Ishikawa (cell line): ENCODE results near the gene NOP58.

ENCODE experiments used
- CEBPB ChIP-seq: IDR thresholded peaks from 2 replicates; pipeline ENCODE4 v1.6.1; 2012
- EGR1 ChIP-seq: IDR thresholded peaks from 2 replicates; pipeline ENCODE4 v1.6.1; 2012
- EP300 ChIP-seq: IDR thresholded peaks from 2 replicates; pipeline ENCODE4 v1.6.1; 2012; ENCODE audit warnings: borderline replicate concordance
- FOXM1 ChIP-seq: IDR thresholded peaks from 2 replicates; pipeline ENCODE4 v1.6.1; 2012; ENCODE audit warnings: low read depth, borderline replicate concordance
- RAD21 ChIP-seq: IDR thresholded peaks from 2 replicates; pipeline ENCODE4 v1.6.1; 2012; ENCODE audit warnings: low read depth
- TAF1 ChIP-seq: IDR thresholded peaks from 2 replicates; pipeline ENCODE4 v1.6.1; 2012; ENCODE audit warnings: low read depth, mild to moderate bottlenecking
- TCF12 ChIP-seq: IDR thresholded peaks from 2 replicates; pipeline ENCODE4 v1.6.1; 2012; ENCODE audit warnings: low read depth
- TF ChIP-seq, protein P1 (sequence below): IDR thresholded peaks from 2 replicates; pipeline ENCODE4 v1.6.1; 2012
- TF ChIP-seq, protein P2 (sequence below): IDR thresholded peaks from 2 replicates; pipeline ENCODE4 v1.6.1; 2012; ENCODE audit warnings: low read depth, mild to moderate bottlenecking

DNA sequence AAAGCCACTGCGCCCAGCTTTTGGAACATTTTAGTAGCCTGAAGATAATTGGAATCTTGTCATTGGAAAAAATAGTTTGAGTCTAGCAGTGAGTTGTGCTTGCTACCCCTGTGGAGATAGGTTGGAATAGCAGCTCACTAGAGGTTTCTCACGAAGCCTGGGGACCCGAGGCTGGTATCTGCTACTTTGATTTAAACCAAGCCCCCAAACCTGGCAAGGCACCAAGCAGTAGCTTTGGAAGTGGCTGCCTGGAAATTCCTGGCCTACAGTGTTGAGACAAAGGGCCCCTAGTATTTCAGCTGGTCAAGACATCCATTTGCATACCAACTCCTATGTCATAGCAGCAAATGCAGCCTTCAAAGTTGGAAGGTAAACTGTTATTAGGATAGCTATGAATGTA lies 42.1 kb downstream of the NOP58 start:
- TF ChIP-seq EGR1 (no peak), EP300 (no peak), TCF12 (no peak), CEBPB (no peak), RAD21 (no peak), FOXM1 (no peak), TAF1 (no peak)
- TF ChIP-seq, protein P1, sequence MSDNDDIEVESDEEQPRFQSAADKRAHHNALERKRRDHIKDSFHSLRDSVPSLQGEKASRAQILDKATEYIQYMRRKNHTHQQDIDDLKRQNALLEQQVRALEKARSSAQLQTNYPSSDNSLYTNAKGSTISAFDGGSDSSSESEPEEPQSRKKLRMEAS: no peak
- TF ChIP-seq, protein P2, sequence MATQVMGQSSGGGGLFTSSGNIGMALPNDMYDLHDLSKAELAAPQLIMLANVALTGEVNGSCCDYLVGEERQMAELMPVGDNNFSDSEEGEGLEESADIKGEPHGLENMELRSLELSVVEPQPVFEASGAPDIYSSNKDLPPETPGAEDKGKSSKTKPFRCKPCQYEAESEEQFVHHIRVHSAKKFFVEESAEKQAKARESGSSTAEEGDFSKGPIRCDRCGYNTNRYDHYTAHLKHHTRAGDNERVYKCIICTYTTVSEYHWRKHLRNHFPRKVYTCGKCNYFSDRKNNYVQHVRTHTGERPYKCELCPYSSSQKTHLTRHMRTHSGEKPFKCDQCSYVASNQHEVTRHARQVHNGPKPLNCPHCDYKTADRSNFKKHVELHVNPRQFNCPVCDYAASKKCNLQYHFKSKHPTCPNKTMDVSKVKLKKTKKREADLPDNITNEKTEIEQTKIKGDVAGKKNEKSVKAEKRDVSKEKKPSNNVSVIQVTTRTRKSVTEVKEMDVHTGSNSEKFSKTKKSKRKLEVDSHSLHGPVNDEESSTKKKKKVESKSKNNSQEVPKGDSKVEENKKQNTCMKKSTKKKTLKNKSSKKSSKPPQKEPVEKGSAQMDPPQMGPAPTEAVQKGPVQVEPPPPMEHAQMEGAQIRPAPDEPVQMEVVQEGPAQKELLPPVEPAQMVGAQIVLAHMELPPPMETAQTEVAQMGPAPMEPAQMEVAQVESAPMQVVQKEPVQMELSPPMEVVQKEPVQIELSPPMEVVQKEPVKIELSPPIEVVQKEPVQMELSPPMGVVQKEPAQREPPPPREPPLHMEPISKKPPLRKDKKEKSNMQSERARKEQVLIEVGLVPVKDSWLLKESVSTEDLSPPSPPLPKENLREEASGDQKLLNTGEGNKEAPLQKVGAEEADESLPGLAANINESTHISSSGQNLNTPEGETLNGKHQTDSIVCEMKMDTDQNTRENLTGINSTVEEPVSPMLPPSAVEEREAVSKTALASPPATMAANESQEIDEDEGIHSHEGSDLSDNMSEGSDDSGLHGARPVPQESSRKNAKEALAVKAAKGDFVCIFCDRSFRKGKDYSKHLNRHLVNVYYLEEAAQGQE: no peak
